Neural progenitor cell (in vitro differentiated cells): ENCODE measurements around the gene RPTOR. TPM values are rescaled to one million over a fixed set of nuclear protein-coding genes. Genes with fewer than 3 reads are reported as not detected.

ENCODE experiments used
- DNase-seq: peaks from one replicate; pipeline ENCODE4 v3.0.0-alpha.2; 2016; ENCODE audit warnings: low spot score
- H2AFZ ChIP-seq: fragments of 200-600 bp; sonication (generic); replicated peaks from 2 replicates; pipeline ENCODE4 v1.6.1; 2016; ENCODE audit warnings: antibody characterized with exemption
- H3F3A ChIP-seq: fragments of 200-600 bp; sonication (generic); 2 replicates; pipeline ENCODE4 v1.6.1; 2016; ENCODE audit warnings: antibody characterized with exemption, low read depth
- H3K27ac ChIP-seq: fragments of 200-600 bp; sonication (generic); 2 replicates; pipeline ENCODE4 v1.5.1; 2016; ENCODE audit warnings: mild to moderate bottlenecking
- H3K27me3 ChIP-seq: fragments of 200-600 bp; sonication (generic); 2 replicates; pipeline ENCODE4 v1.6.1; 2016; ENCODE audit warnings: mild to moderate bottlenecking, moderate library complexity
- H3K36me3 ChIP-seq: fragments of 200-600 bp; sonication (generic); 2 replicates; pipeline ENCODE4 v1.5.1; 2016
- H3K4me1 ChIP-seq: fragments of 200-600 bp; sonication (generic); 2 replicates; pipeline ENCODE4 v1.6.1; 2016; ENCODE audit warnings: mixed run types
- H3K4me2 ChIP-seq: fragments of 200-600 bp; sonication (generic); 2 replicates; pipeline ENCODE4 v1.6.1; 2016
- H3K4me3 ChIP-seq: fragments of 200-600 bp; sonication (generic); 2 replicates; pipeline ENCODE4 v1.5.1; 2016
- H3K79me2 ChIP-seq: fragments of 200-600 bp; sonication (generic); 2 replicates; pipeline ENCODE4 v1.6.1; 2016; ENCODE audit warnings: low read depth
- H3K9ac ChIP-seq: fragments of 200-600 bp; sonication (generic); 2 replicates; pipeline ENCODE4 v1.6.1; 2016
- H3K9me3 ChIP-seq: fragments of 200-600 bp; sonication (generic); 2 replicates; pipeline ENCODE4 v1.5.1; 2016; ENCODE audit warnings: low read depth
- H4K20me1 ChIP-seq: fragments of 200-600 bp; sonication (generic); 2 replicates; pipeline ENCODE4 v1.6.1; 2016; ENCODE audit warnings: low read depth
- H3K27ac Mint-ChIP-seq: 3 replicates; pipeline ENCODE4 v1.8.0; 2021; ENCODE audit warnings: mixed read lengths
- H3K27me3 Mint-ChIP-seq: 2 replicates; pipeline ENCODE4 v1.8.0; 2022; ENCODE audit warnings: low read depth, mild to moderate bottlenecking, inconsistent platforms, moderate library complexity, mixed read lengths; ENCODE audit not compliant: insufficient read depth
- H3K36me3 Mint-ChIP-seq: 3 replicates; pipeline ENCODE4 v1.8.0; 2021; ENCODE audit warnings: mixed read lengths
- H3K4me1 Mint-ChIP-seq: 3 replicates; pipeline ENCODE4 v1.8.0; 2021; ENCODE audit warnings: mixed read lengths
- H3K4me3 Mint-ChIP-seq: 3 replicates; pipeline ENCODE4 v1.8.0; 2021; ENCODE audit warnings: mild to moderate bottlenecking, moderate library complexity, mixed read lengths
- H3K9me3 Mint-ChIP-seq: 3 replicates; pipeline ENCODE4 v1.8.0; 2020; ENCODE audit warnings: mixed read lengths
- EZH2 ChIP-seq: fragments of 200-600 bp; sonication (generic); IDR thresholded peaks from 2 replicates; pipeline ENCODE4 v1.6.1; 2017; ENCODE audit warnings: antibody characterized with exemption, mild to moderate bottlenecking, moderate library complexity
- EZH2phosphoT487 ChIP-seq: fragments of 200-600 bp; sonication (generic); IDR thresholded peaks from 2 replicates; pipeline ENCODE4 v1.6.1; 2017; ENCODE audit warnings: antibody characterized with exemption
- total RNA-seq: library from RNA; depleted of rRNA; stranded (reverse); fragments of >200 nt; gene quantifications from 2 replicates; pipeline ENCODE4 v1.2.3, GENCODE V29; 2015; ENCODE audit warnings: low replicate concordance
- TF ChIP-seq, protein P1 (sequence below): fragments of 200-600 bp; sonication (generic); IDR thresholded peaks from 2 replicates; pipeline ENCODE4 v1.5.1; 2017; ENCODE audit warnings: antibody characterized with exemption, mild to moderate bottlenecking

Gene RPTOR
- total RNA-seq, 1 donor from 2014 or later: 7.4 TPM

DNA sequence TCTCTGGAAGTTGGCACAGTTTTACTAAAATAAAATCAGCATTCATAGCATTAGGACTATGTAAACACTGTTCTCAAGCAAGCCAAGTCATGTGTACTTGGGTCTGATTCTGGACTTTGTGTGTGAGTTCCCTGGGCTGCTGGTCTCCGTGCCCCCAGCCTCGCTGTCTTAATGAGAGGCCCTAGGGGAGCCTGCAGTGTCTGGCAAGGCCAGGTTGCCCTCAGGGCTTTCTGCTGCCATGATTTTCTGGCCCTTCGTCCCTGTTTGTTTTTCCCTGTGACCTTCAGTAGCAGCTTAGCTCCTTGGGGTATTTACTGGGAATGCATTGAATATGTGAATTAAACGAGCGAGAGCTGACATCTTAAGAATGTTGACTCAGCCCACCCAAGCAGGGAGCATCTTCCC lies 161.8 kb downstream of the RPTOR start:
- peaks cover 11% of the 10 kb centered on the region for H4K20me1 ChIP-seq
- peaks cover 52% of the 10 kb centered on the region for H3K4me1 Mint-ChIP-seq
- no peaks in the 10 kb centered on the region for H3K9me3 Mint-ChIP-seq
- H3K9me3 ChIP-seq: no peaks in the 10 kb centered on the region
- peaks cover 27% of the 10 kb centered on the region for H3K4me1 ChIP-seq
- H3K36me3 ChIP-seq: no peaks in the 10 kb centered on the region
- no peak overlapping the region for H3K4me3 ChIP-seq
- no peak overlapping the region for H3K27ac ChIP-seq
- no peak overlapping the region for H3K27ac Mint-ChIP-seq
- peaks cover 2% of the 10 kb centered on the region for H3K27me3 Mint-ChIP-seq
- H3F3A ChIP-seq: peaks cover 6% of the 10 kb centered on the region
- no peak overlapping the region for H3K4me3 Mint-ChIP-seq
- H3K79me2 ChIP-seq: no peaks in the 10 kb centered on the region
- H2AFZ ChIP-seq: no peak overlapping the region
- DNase-seq: no peak
- H3K9ac ChIP-seq: no peak overlapping the region
- no peaks in the 10 kb centered on the region for H3K27me3 ChIP-seq
- H3K36me3 Mint-ChIP-seq: peaks cover 11% of the 10 kb centered on the region
- H3K4me2 ChIP-seq: no peak overlapping the region
- TF ChIP-seq EZH2phosphoT487 (no peak), EZH2 (no peak)
- TF ChIP-seq, protein P1, sequence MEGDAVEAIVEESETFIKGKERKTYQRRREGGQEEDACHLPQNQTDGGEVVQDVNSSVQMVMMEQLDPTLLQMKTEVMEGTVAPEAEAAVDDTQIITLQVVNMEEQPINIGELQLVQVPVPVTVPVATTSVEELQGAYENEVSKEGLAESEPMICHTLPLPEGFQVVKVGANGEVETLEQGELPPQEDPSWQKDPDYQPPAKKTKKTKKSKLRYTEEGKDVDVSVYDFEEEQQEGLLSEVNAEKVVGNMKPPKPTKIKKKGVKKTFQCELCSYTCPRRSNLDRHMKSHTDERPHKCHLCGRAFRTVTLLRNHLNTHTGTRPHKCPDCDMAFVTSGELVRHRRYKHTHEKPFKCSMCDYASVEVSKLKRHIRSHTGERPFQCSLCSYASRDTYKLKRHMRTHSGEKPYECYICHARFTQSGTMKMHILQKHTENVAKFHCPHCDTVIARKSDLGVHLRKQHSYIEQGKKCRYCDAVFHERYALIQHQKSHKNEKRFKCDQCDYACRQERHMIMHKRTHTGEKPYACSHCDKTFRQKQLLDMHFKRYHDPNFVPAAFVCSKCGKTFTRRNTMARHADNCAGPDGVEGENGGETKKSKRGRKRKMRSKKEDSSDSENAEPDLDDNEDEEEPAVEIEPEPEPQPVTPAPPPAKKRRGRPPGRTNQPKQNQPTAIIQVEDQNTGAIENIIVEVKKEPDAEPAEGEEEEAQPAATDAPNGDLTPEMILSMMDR: no peak

DNA sequence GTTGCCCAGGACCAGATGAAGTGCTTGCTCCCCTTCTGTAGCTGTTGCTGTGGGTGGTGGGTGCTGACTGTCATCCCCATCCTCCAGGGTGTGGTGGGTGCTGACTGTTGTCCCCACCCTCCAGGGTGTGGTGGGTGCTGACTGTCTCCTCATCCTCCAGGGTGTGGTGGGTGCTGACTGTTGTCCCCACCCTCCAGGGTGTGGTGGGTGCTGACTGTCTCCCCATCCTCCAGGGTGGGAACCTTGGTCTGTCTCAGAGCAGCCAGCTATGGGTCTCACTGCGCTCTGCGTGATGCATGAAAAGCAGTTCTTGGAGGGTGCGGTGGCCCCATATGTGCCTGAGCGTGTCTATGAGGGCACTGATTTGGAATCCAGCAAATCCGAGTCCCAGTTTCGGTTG lies 163.8 kb downstream of the RPTOR start:
- H3K27ac Mint-ChIP-seq: no peak overlapping the region
- H4K20me1 ChIP-seq: peaks cover 7% of the 10 kb centered on the region
- H3K79me2 ChIP-seq: peaks cover 11% of the 10 kb centered on the region

DNA sequence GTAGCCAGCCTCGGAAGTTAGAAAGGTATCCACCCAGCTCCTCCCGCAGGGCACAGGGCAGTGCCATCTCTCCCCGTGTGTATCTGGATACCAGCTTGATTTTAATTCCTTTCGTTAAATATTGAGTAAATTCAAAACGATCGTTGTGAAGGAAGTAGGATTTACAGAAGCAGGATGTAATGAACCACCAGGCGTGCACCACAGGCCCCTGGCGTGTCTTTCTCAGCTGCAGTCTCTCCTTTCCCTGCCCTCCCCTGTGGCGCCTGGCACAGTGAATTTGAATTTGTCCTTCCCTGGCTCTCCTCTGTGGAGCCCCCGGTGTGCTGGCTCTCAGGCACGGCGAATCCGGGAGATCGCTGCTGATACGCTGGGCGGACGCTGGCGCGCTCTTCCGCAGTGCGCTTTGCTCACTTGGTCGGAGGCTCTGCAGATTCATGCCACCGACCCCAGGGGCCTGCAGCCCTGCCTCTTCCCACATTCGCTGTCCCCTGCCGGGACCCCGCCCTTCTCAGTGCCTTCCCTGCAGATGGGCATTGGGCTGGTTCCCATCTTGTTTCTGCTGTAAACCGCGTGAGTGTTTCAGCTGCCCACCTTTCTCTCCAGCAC lies 164.6 kb downstream of the RPTOR start:
- Mint-ChIP-seq H3K9me3 (no peaks in the 10 kb centered on the region), H3K27ac (peak overlapping the region; percentile 59), H3K4me3 (no peak overlapping the region), H3K36me3 (peaks cover 15% of the 10 kb centered on the region), H3K4me1 (peaks cover 34% of the 10 kb centered on the region), H3K27me3 (peaks cover 2% of the 10 kb centered on the region)
- DNase-seq: no peak
- Histone ChIP-seq H3K36me3 (no peaks in the 10 kb centered on the region), H3K4me2 (no peak overlapping the region), H3K27ac (no peak overlapping the region), H2AFZ (no peak overlapping the region), H3F3A (peaks cover 6% of the 10 kb centered on the region), H4K20me1 (peaks cover 7% of the 10 kb centered on the region), H3K4me3 (no peak overlapping the region), H3K9me3 (no peaks in the 10 kb centered on the region), H3K79me2 (peaks cover 12% of the 10 kb centered on the region), H3K4me1 (peaks cover 22% of the 10 kb centered on the region), H3K9ac (no peak overlapping the region), H3K27me3 (no peaks in the 10 kb centered on the region)
- TF ChIP-seq, protein P1: no peak
- TF ChIP-seq EZH2 (no peak), EZH2phosphoT487 (no peak)

More for the DNA sequence above, 163.8 kb downstream of the RPTOR start:
- Histone ChIP-seq H3K27ac (no peak overlapping the region), H3K9me3 (no peaks in the 10 kb centered on the region), H2AFZ (no peak overlapping the region), H3K9ac (no peak overlapping the region), H3K4me3 (no peak overlapping the region), H3K36me3 (no peaks in the 10 kb centered on the region), H3K4me1 (peaks cover 22% of the 10 kb centered on the region), H3K27me3 (no peaks in the 10 kb centered on the region), H3K4me2 (no peak overlapping the region), H3F3A (peaks cover 6% of the 10 kb centered on the region)
- Mint-ChIP-seq H3K9me3 (no peaks in the 10 kb centered on the region), H3K27me3 (peaks cover 2% of the 10 kb centered on the region), H3K36me3 (peaks cover 13% of the 10 kb centered on the region), H3K4me1 (peaks cover 37% of the 10 kb centered on the region), H3K4me3 (no peak overlapping the region)
- TF ChIP-seq EZH2phosphoT487 (no peak), EZH2 (no peak)
- TF ChIP-seq, protein P1: no peak
- no peak for DNase-seq
